ENCODE data around the gene MEN1.
A peak's percentile ranks its signal among the peaks of the same experiment; 100 is the strongest.

Gene MEN1

GRCh38 chr11:64803846-64804345 is 6.5 kb downstream of the MEN1 start:
- DNase-seq (ENCODE audit: low read depth), result no peak
- Histone ChIP-seq H3K4me3 (ENCODE audit: low read length) (peak overlapping the region; percentile 91), H3K36me3 (ENCODE audit: control insufficient read depth, insufficient read depth, low read length, severe bottlenecking) (peaks cover 25% of the 10 kb centered on the region)

GRCh38 chr11:64803158-64803845 is 7.0 kb downstream of the MEN1 start, which contains the start of gene MAP4K2:
Gene MAP4K2, minus strand, starts transcription at chr11:64803214. Its CDS starts 65 bp downstream, at chr11:64803149.
- Histone ChIP-seq H3K9me3 (ENCODE audit: control insufficient read depth, low read length) (no peaks in the 10 kb centered on the region), H3K9ac (ENCODE audit: low read length) (peak within 1 kb of the TSS; percentile 85), H3K4me1 (ENCODE audit: control insufficient read depth, insufficient read depth, low read length) (peaks cover 12% of the 10 kb centered on the region), H3K4me3 (ENCODE audit: low read length) (peak within 1 kb of the TSS; percentile 91), H3K36me3 (ENCODE audit: control insufficient read depth, insufficient read depth, low read length, severe bottlenecking) (peaks cover 25% of the 10 kb centered on the region), H3K27me3 (replicated peaks; ENCODE audit: control insufficient read depth, insufficient read depth, low read length) (no peaks in the 10 kb centered on the region)
- peak; percentile 97 for DNase-seq (ENCODE audit: low read depth)

More at GRCh38 chr11:64803846-64804345, 6.5 kb downstream of the MEN1 start:
- Histone ChIP-seq H3K27me3 (replicated peaks; ENCODE audit: control insufficient read depth, insufficient read depth, low read length) (no peaks in the 10 kb centered on the region), H3K9me3 (ENCODE audit: control insufficient read depth, low read length) (no peaks in the 10 kb centered on the region), H3K9ac (ENCODE audit: low read length) (peak overlapping the region; percentile 85), H3K4me1 (ENCODE audit: control insufficient read depth, insufficient read depth, low read length) (peaks cover 12% of the 10 kb centered on the region)

GRCh38 chr11:64802370-64803157 is 7.8 kb downstream of the MEN1 start:
- Histone ChIP-seq H3K36me3 (ENCODE audit: control insufficient read depth, insufficient read depth, low read length, severe bottlenecking) (peaks cover 22% of the 10 kb centered on the region), H3K4me3 (ENCODE audit: low read length) (peak overlapping the region; percentile 65), H3K9me3 (ENCODE audit: control insufficient read depth, low read length) (no peaks in the 10 kb centered on the region), H3K27me3 (replicated peaks; ENCODE audit: control insufficient read depth, insufficient read depth, low read length) (no peaks in the 10 kb centered on the region), H3K4me1 (ENCODE audit: control insufficient read depth, insufficient read depth, low read length) (peaks cover 12% of the 10 kb centered on the region), H3K9ac (ENCODE audit: low read length) (peak overlapping the region; percentile 42)
- DNase-seq (ENCODE audit: low read depth), result no peak

- H3K4me1 ChIP-seq (ENCODE audit: control insufficient read depth, insufficient read depth, low read length), result peaks cover 12% of the 10 kb centered on the region
- no peak overlapping the region for H3K9ac ChIP-seq (ENCODE audit: low read length)
- no peak overlapping the region for H3K4me3 ChIP-seq (ENCODE audit: low read length)
- no peaks in the 10 kb centered on the region for H3K9me3 ChIP-seq (ENCODE audit: control insufficient read depth, low read length)
- no peak for DNase-seq (ENCODE audit: low read depth)
- peaks cover 15% of the 10 kb centered on the region for H3K36me3 ChIP-seq (ENCODE audit: control insufficient read depth, insufficient read depth, low read length, severe bottlenecking)
- no peaks in the 10 kb centered on the region for H3K27me3 ChIP-seq (replicated peaks; ENCODE audit: control insufficient read depth, insufficient read depth, low read length)
These were observed 8.6 kb downstream of the MEN1 start for GRCh38 chr11:64801561-64802369.

GRCh38 chr11:64801158-64801464 is 9.2 kb downstream of the MEN1 start:
- H3K9ac ChIP-seq (ENCODE audit: low read length), result no peak overlapping the region
- no peaks in the 10 kb centered on the region for H3K27me3 ChIP-seq (replicated peaks; ENCODE audit: control insufficient read depth, insufficient read depth, low read length)

DNA sequence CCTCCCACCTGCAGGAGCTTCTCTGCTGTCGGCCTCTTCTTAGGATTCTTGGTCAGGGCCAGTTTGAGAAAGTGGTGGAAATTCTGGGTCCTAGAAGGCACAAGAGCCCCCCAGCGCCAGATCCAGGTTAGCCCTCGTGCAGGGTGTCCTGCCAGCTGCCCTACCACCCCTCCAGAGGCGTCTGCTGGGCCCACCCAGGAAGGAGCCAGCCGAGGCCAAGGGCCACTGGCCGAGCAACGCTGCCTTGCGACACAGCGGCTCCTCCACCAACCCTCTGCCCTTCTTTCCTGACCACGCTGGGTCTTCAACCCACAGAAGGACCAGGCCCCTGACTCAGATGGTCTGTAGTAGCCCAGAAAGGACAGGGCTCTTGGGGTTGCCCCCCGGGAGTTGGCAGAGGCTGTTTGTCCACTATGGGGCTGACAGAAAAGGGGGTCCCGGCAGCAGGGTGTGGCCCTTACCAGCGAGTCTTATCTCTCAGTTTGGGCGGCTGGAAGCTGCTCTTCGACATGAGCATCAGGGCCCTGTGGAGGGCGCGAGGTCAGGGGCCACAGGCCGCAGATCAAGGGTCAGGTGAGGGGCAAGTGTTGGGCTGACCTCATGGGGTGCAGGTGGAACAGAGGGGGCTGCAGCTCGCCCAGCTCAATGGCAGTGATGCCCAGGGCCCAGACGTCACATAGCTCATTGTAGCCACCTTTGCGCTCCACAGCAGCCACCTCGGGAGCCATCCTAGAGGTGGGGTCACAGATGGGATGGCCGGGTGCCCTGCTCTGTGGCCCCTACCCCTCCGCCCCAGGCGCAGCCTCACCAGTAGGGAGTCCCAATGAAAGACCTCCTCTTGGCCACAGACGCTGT is 9.8 kb downstream of the MEN1 start:
- no peaks in the 10 kb centered on the region for H3K27me3 ChIP-seq (replicated peaks; ENCODE audit: control insufficient read depth, insufficient read depth, low read length)
- H3K4me3 ChIP-seq (ENCODE audit: low read length), result no peak overlapping the region
- peaks cover 12% of the 10 kb centered on the region for H3K4me1 ChIP-seq (ENCODE audit: control insufficient read depth, insufficient read depth, low read length)
- no peak for DNase-seq (ENCODE audit: low read depth)
- H3K9ac ChIP-seq (ENCODE audit: low read length), result no peak overlapping the region
- no peaks in the 10 kb centered on the region for H3K9me3 ChIP-seq (ENCODE audit: control insufficient read depth, low read length)
- H3K36me3 ChIP-seq (ENCODE audit: control insufficient read depth, insufficient read depth, low read length, severe bottlenecking), result peaks cover 8% of the 10 kb centered on the region

More at GRCh38 chr11:64801158-64801464, 9.2 kb downstream of the MEN1 start:
- Histone ChIP-seq H3K4me3 (ENCODE audit: low read length) (no peak overlapping the region), H3K4me1 (ENCODE audit: control insufficient read depth, insufficient read depth, low read length) (peaks cover 12% of the 10 kb centered on the region), H3K36me3 (ENCODE audit: control insufficient read depth, insufficient read depth, low read length, severe bottlenecking) (peaks cover 11% of the 10 kb centered on the region), H3K9me3 (ENCODE audit: control insufficient read depth, low read length) (no peaks in the 10 kb centered on the region)
- DNase-seq (ENCODE audit: low read depth), result no peak

DNA sequence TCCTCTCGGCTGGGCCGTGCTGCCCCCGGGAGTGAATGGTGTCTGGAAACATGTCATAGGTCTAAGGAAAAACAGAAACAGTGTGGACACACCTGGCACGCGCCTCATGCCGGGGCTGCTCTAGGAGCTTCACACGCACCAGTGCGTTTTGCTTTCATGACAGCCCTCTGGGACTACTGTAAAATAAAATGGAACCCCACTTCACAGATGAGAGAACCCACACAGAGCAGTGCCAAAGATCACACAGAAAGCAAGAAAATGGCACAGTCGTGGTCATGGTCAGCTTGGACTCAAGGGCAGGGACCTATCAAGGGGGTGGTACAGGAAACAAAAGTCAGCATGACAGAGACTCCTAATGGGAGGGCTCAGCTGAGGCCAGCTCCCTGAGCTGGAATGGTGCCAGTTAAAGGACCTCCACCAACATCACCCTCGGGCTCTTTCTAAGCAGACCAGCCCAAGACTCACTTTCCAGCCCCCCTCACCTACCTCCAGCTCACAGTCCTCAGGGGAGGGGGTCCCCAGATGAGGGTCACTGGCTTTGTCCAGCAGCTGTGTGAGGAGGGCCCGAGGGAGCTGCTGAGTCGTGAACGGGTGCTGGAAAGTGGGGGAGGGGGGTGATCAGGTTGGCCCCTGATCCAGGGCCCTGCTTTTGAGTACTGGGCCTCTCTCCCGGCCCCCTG is 10.6 kb downstream of the MEN1 start:
- Histone ChIP-seq H3K4me3 (ENCODE audit: low read length) (no peak overlapping the region), H3K4me1 (ENCODE audit: control insufficient read depth, insufficient read depth, low read length) (peaks cover 12% of the 10 kb centered on the region), H3K27me3 (replicated peaks; ENCODE audit: control insufficient read depth, insufficient read depth, low read length) (no peaks in the 10 kb centered on the region), H3K9ac (ENCODE audit: low read length) (no peak overlapping the region), H3K9me3 (ENCODE audit: control insufficient read depth, low read length) (no peaks in the 10 kb centered on the region), H3K36me3 (ENCODE audit: control insufficient read depth, insufficient read depth, low read length, severe bottlenecking) (peaks cover under 1% of the 10 kb centered on the region)
- DNase-seq (ENCODE audit: low read depth), result no peak

DNA sequence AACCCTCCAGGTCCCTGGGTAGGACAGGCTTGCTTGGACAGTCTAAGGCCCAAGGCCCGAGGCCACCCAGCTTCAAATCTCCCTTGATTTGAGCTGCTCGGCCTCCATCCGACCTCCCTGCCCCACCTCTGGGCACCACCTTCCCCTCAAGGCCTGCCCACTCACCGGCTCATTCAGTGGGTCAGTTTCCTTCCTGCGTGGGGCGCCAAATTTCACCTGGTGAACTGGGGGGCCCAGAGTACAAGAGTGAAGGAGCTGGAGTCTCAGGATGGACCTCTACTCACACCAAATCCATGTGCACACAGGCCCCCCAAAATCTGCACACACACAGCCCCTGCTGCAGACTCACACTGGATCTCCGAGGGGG is 11.1 kb downstream of the MEN1 start:
- Histone ChIP-seq H3K27me3 (replicated peaks; ENCODE audit: control insufficient read depth, insufficient read depth, low read length) (no peaks in the 10 kb centered on the region), H3K9me3 (ENCODE audit: control insufficient read depth, low read length) (no peaks in the 10 kb centered on the region), H3K9ac (ENCODE audit: low read length) (no peak overlapping the region), H3K36me3 (ENCODE audit: control insufficient read depth, insufficient read depth, low read length, severe bottlenecking) (no peaks in the 10 kb centered on the region), H3K4me1 (ENCODE audit: control insufficient read depth, insufficient read depth, low read length) (peaks cover 9% of the 10 kb centered on the region), H3K4me3 (ENCODE audit: low read length) (no peak overlapping the region)
- DNase-seq (ENCODE audit: low read depth), result no peak

GRCh38 chr11:64796757-64797541 is 13.4 kb downstream of the MEN1 start:
- no peak for DNase-seq (ENCODE audit: low read depth)
- no peaks in the 10 kb centered on the region for H3K36me3 ChIP-seq (ENCODE audit: control insufficient read depth, insufficient read depth, low read length, severe bottlenecking)

More at GRCh38 chr11:64796757-64797541, 13.4 kb downstream of the MEN1 start:
- Histone ChIP-seq H3K9me3 (ENCODE audit: control insufficient read depth, low read length) (no peaks in the 10 kb centered on the region), H3K9ac (ENCODE audit: low read length) (no peak overlapping the region), H3K4me3 (ENCODE audit: low read length) (no peak overlapping the region), H3K27me3 (replicated peaks; ENCODE audit: control insufficient read depth, insufficient read depth, low read length) (no peaks in the 10 kb centered on the region), H3K4me1 (ENCODE audit: control insufficient read depth, insufficient read depth, low read length) (no peaks in the 10 kb centered on the region)
